Measurements from ENCODE around the gene CYP27B1.
"Not testable (repeated sequence)": the region's sequence is repeated elsewhere in the genome, so short reads cannot be mapped to it uniquely, and the experiment has no call there.

CYP27B1 gene

GRCh38 chr12:57725851-57726150, 41.1 kb downstream of the CYP27B1 start:
- no peak for DNase-seq (ENCODE audit: low read depth, low spot score)
- TF ChIP-seq CTCF (IDR thresholded peaks at IDR 0.05; ENCODE audit: insufficient read depth, low read length, missing control alignments), result no peak
- ChIA-PET CTCF (interaction anchor here (0.6 to 5.3 kb wide), 35 partner anchors 9 to 273 kb away, joined by 3 to 82 read pairs (median 4); partner anchors contain the start of genes AGAP2, CYP27B1, OS9 and TSFM), POLR2A (interaction anchor here (0.5 to 1.3 kb wide), 5 partner anchors 9 to 224 kb away, joined by 3 to 7 read pairs (median 3); partner anchors contain the start of genes CDK4 and TSPAN31)
- peak overlapping the region; percentile 91 for H3K4me3 ChIP-seq (ENCODE audit: low read depth, low read length)

DNA sequence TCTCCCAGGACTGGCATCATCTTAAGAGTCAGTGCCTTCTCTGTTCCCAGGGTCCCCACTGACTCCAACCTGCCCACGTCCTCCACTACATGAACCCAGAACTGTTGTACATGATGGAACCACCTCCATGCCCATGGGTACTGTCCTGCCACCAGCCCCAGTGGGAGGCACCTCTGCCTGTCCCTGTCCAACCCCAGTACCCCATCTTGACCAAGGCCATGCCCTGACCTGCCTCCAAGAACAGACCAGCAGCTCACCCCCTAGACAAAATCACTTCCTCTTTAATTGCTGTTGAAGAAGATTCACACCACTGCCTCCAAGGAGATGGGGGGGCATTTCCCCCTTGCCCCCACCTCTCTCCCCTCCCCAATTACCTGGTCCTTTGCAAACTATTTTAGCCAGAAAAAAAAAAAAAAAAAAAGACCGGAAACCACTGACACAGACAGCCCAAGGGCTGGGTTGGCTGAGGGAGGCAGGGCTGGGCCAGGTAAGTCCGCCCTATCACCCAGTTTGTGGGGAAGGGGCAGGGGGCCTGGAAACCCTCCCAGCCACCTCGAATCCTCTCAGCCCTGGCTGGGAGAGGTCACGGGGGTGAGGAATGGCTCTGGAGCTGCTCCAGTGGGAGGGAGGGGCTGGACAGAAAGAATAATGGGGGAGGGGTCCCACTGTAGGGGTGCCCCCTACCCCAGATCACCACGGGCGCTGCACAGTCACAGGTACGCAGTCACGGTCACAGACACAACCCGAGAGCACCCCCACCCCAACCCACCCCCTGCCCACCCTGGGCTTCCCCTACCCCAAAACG, 41.7 kb downstream of the CYP27B1 start:
- ChIA-PET CTCF (interaction anchor here (0.7 to 5.3 kb wide), 29 partner anchors 9 to 273 kb away, joined by 3 to 82 read pairs (median 5); partner anchors contain the start of genes AGAP2, OS9, TSFM and TSPAN31), POLR2A (interaction anchor here (0.8 to 1.0 kb wide), 2 partner anchors 10 to 27 kb away, joined by 3 to 4 read pairs; partner anchors contain the start of gene CDK4)
- no peak for DNase-seq (ENCODE audit: low read depth, low spot score)
- no peak for TF ChIP-seq CTCF (IDR thresholded peaks at IDR 0.05; ENCODE audit: insufficient read depth, low read length, missing control alignments)
- H3K4me3 ChIP-seq (ENCODE audit: low read depth, low read length), result no peak overlapping the region

- ChIA-PET POLR2A (no interaction called here), CTCF (interaction anchor here (0.9 to 5.3 kb wide), 5 partner anchors 10 to 93 kb away, joined by 3 to 82 read pairs (median 22); partner anchors contain the start of genes AGAP2, OS9 and TSPAN31)
- H3K4me3 ChIP-seq (ENCODE audit: low read depth, low read length), result no peak overlapping the region
- no peak for TF ChIP-seq CTCF (IDR thresholded peaks at IDR 0.05; ENCODE audit: insufficient read depth, low read length, missing control alignments)
- no peak for DNase-seq (ENCODE audit: low read depth, low spot score)
These were observed 42.6 kb downstream of the CYP27B1 start for GRCh38 chr12:57724003-57724935.

- no peak for TF ChIP-seq CTCF (IDR thresholded peaks at IDR 0.05; ENCODE audit: insufficient read depth, low read length, missing control alignments)
- H3K4me3 ChIP-seq (ENCODE audit: low read depth, low read length), result no peak overlapping the region
- ChIA-PET CTCF (interaction anchor here (0.6 to 5.3 kb wide), 6 partner anchors 10 to 181 kb away, joined by 3 to 82 read pairs (median 3); partner anchors contain the start of gene AGAP2), POLR2A (no interaction called here)
- DNase-seq (ENCODE audit: low read depth, low spot score), result no peak
These were observed 43.3 kb downstream of the CYP27B1 start for GRCh38 chr12:57723630-57723962.

DNA sequence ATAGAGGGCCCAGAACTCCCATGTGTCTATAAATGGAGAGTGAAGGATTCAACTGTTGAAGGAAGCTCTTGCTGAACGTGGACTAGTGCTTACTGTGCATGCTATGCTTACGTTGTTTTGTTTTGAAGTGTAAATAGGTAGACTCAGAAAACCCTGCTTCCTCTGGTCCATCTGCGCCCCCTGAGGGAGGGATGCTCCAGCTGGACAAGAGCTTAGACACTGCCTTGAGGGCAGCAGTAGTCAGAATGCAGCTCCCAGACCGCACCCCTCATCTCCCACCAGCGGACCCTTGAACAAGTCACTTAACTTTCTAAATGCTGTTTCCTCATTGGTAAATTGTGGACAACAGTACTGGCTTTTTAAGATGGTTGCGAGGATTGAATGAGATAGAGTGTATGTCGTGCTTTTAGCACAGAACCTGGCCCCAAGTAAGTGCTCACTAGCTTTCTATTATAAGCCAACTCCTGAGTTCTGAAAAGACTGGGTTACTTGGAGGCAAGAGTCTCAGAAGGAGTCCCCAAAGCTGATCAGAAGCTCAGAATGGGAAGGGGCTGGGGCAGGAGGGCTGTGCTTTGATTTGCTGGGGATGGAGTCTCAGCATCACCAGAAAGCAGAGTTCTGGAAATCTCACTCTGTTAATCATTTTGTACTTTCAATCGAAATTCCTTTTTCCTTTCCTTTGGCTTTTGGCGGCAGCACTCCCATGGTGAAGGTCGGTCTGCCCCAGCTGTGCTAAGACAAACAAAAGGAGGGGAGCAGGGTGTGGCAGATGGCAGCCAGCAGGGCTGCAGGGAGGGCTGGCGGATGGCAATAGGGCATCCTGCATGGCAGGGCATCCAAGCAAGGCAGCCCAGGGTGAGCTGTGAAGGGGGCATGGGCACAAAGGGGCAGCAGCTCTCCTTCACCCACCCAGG, 43.9 kb downstream of the CYP27B1 start:
- no peak for DNase-seq (ENCODE audit: low read depth, low spot score)
- CTCF ChIA-PET, result interaction anchor here (0.6 to 5.3 kb wide), 6 partner anchors 9 to 182 kb away, joined by 3 to 82 read pairs (median 3); partner anchors contain the start of gene AGAP2
- no peak for TF ChIP-seq CTCF (IDR thresholded peaks at IDR 0.05; ENCODE audit: insufficient read depth, low read length, missing control alignments)
- POLR2A ChIA-PET, result interaction anchor here (0.7 kb wide), 1 partner anchor 10 kb away, joined by 3 read pairs; no protein-coding TSS in a partner anchor
- no peak overlapping the region for H3K4me3 ChIP-seq (ENCODE audit: low read depth, low read length)

DNA sequence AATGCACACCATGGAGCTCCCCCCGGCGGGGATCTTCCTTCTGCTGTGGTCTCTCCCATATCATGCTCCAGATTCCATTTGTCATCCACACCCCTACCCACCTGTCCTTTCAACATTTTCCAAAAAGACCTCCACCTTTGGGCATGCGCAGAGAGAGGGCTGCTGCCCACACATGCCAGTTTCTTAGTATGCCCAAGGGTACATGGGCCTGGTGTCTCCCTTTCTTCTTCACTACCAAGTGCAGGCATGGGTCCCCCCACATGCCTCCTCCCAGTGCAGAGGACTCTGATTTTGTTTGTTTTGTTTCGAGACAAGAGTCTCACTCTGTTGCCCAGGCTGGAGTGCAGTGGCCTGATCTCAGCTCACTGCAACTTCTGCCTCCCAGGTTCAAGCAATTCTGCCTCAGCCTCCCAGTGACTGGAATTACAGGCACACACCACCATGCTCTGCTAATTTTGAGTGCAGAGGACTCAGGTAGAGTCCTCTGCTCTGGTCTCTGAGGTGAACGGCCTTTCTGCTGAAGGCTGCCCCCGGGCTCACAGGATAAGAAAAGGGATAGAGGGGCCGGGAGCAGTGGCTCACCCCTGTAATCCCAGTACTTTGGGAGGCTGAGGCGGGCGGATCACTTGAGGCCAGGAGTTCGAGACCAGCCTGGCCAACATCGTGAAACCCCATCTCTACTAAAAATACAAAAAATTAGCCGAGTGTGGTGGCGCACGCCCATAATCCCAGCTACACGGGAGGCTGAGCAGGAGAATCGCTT, 44.9 kb downstream of the CYP27B1 start:
- ChIA-PET CTCF (interaction anchor here (1.5 kb wide), 1 partner anchor 183 kb away, joined by 3 read pairs; no protein-coding TSS in a partner anchor), POLR2A (interaction anchor here (0.7 kb wide), 1 partner anchor 11 kb away, joined by 3 read pairs; no protein-coding TSS in a partner anchor)
- not testable (repeated sequence) for DNase-seq (ENCODE audit: low read depth, low spot score); H3K4me3 ChIP-seq (ENCODE audit: low read depth, low read length)

All from AG04449 (cell line).